ENCODE results near the gene CALN1. TPM values are rescaled to one million over a fixed set of nuclear protein-coding genes. Genes with fewer than 3 reads are reported as not detected.

Gene CALN1
- total and polyA plus RNA-seq, 9 of the 15 experiments (the other 6 are each of a cell fraction or from before 2014, with no cell fraction given): 1.4 to 7.5 (median 3.3) TPM

DNA sequence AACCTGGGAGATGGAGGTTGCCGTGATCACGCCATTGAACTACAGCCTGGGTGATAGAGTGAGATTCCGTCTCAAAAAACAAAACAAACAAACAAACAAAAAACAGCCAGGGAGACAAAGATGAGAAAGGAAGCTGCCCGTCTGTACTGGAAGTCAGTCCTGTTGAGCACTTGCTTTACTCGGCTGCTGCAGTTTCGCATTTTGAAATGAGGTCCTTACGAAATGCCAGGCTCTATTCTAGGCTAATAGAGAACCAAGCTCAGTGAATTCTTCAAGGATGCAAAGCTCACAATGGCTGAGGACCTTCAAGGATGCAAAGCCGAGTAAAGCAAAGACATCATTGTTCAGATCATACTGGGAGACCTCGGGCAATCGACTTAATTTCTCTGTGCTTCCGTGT lies 333.3 kb downstream of the CALN1 start:
- Histone ChIP-seq H3K4me1 (replicated peaks in 1 of 2; ENCODE audit: control insufficient read depth in 2 of 2, insufficient read depth in 2 of 2, low read length in 2 of 2) (no peaks in the 10 kb centered on the region), H4K20me1 (replicated peaks; ENCODE audit: control insufficient read depth, insufficient read depth, low read length) (0 out of 2 replicates have a peak, but pooled peaks cover 5% of the 10 kb centered on the region), H2AFZ (ENCODE audit: low read depth, low read length) (no peak overlapping the region), H3K9me3 (replicated peaks; ENCODE audit: control insufficient read depth, insufficient read depth, low read depth, low read length) (no peaks in the 10 kb centered on the region), H3K27ac (ENCODE audit: extremely low read depth, low read depth, low read length) (no peak overlapping the region), H3K4me2 (ENCODE audit: insufficient read depth, low read length) (no peak overlapping the region), H3K79me2 (ENCODE audit: control insufficient read depth, insufficient read depth, low read length) (no peaks in the 10 kb centered on the region), H3K9ac (ENCODE audit: insufficient read depth in 1 of 2, low read depth in 2 of 2, low read length in 2 of 2) (no peak overlapping the region), H3K9me1 (ENCODE audit: control insufficient read depth, insufficient read depth, low read length) (no peaks in the 10 kb centered on the region), H3K36me3 (ENCODE audit: control insufficient read depth, insufficient read depth, low read length) (no peaks in the 10 kb centered on the region), H3K4me3 (no peak overlapping the region), H3K27me3 (ENCODE audit: control insufficient read depth in 2 of 2, insufficient read depth in 2 of 2, low read length in 2 of 2) (peaks cover 3 to 19% of the 10 kb centered on the region in 2 experiments; a peak in 3 of 5 replicates)
- ChIA-PET CTCF (ENCODE audit: low intra/inter-chr PET ratio) (no interaction called here), POLR2A (no interaction called here)
- BruUV-seq (replicated peaks): no TSS peak
- in situ Hi-C loops (cut with MboI): no loop called here
- no peak for TF ChIP-seq MAFF (IDR thresholded peaks at IDR 0.05; ENCODE audit: low read length)
- TF ChIP-seq SUPT5H (IDR thresholded peaks at IDR 0.05): no peak
- TF ChIP-seq ZNF197 (CRISPR knock-in tag; IDR thresholded peaks at IDR 0.05; ENCODE audit: low read depth): no peak
- TF ChIP-seq MTA1 (IDR thresholded peaks at IDR 0.05; ENCODE audit: borderline replicate concordance): no peak
- no peak for TF ChIP-seq ZNF311 (CRISPR knock-in tag; IDR thresholded peaks at IDR 0.05)
- TF ChIP-seq PPARD (CRISPR knock-in tag; IDR thresholded peaks at IDR 0.05): no peak
- TF ChIP-seq, protein P1, sequence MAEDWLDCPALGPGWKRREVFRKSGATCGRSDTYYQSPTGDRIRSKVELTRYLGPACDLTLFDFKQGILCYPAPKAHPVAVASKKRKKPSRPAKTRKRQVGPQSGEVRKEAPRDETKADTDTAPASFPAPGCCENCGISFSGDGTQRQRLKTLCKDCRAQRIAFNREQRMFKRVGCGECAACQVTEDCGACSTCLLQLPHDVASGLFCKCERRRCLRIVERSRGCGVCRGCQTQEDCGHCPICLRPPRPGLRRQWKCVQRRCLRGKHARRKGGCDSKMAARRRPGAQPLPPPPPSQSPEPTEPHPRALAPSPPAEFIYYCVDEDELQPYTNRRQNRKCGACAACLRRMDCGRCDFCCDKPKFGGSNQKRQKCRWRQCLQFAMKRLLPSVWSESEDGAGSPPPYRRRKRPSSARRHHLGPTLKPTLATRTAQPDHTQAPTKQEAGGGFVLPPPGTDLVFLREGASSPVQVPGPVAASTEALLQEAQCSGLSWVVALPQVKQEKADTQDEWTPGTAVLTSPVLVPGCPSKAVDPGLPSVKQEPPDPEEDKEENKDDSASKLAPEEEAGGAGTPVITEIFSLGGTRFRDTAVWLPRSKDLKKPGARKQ (CRISPR knock-in tag; IDR thresholded peaks at IDR 0.05): no peak
- TF ChIP-seq, protein P2, sequence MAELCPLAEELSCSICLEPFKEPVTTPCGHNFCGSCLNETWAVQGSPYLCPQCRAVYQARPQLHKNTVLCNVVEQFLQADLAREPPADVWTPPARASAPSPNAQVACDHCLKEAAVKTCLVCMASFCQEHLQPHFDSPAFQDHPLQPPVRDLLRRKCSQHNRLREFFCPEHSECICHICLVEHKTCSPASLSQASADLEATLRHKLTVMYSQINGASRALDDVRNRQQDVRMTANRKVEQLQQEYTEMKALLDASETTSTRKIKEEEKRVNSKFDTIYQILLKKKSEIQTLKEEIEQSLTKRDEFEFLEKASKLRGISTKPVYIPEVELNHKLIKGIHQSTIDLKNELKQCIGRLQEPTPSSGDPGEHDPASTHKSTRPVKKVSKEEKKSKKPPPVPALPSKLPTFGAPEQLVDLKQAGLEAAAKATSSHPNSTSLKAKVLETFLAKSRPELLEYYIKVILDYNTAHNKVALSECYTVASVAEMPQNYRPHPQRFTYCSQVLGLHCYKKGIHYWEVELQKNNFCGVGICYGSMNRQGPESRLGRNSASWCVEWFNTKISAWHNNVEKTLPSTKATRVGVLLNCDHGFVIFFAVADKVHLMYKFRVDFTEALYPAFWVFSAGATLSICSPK (IDR thresholded peaks at IDR 0.05; ENCODE audit: borderline replicate concordance): no peak
- ATAC-seq: no peak
- DNase-seq (ENCODE audit: extremely low read depth in 1 of 4, low spot score in 3 of 4): no peak
- no peak for FAIRE-seq
- intact Hi-C loops (cut with micrococcal nuclease): no loop called here
- WGBS (ENCODE audit: insufficient coverage, low coverage, missing lambda C conversion rate): 13% methylated on average over 11 of the region's 11 CpGs
